HUDEP-2 (cell line): ENCODE data around the gene PLSCR5.

Experiments used
- DNase-seq, 76 experiments: peaks; one replicate each; lab custom pipeline; 2025; ENCODE audit not compliant: unreplicated experiment in 76 of 76; lab: John Stamatoyannopoulos, UW

The PLSCR5 gene

GRCh38 chr3:146544929-146545528 lies 60.1 kb downstream of the PLSCR5 start:
- DNase-seq = no peak

DNA sequence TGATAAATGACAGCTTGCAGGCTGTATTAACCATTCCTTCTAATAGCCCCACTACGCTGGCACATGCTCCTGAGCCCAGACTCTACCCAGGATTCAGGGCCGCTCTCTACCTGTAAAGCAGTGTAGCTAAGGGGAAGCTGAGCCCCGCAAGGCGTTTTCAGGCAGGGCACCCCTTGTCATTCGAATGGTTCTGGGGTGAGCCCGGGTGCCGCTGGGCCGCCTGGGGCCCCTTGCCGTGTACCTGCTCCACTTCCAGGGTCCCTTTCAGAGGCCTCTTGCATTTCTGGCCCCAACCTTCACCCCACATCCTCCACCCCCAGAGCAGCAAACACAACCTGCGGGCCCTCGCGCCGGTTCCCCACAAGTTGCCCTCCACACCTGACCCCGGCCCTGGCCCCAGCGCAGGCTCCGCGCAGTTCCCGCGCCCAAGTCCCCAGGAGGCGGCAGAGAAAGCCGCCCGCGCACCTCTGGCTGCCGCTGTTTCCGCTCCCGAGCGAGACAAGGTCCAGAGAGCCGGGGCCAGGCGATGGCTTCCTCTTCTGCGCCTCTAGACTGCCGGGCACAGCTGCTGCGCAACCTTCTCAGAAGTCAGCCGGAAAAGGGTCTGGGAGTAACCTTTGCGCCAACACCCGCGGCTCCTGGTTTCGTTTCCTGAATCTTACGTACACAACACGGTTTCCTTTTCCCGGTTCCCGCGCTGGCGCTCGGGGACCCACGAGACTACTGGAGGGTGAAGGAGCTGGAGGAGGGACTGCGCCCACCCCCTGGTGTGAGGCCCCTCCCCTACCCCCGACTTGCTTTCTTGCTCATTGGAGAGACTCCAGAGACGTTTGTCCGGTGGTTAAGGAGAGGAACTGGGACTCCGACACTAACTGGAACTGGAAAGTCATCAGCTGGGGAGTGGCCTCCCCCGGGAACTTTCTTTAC lies 60.9 kb downstream of the PLSCR5 start, which contains the start of gene PLSCR1:
TSS of gene PLSCR1 (minus strand) at position 606 of the 927 bp plus-strand sequence. CDS start 8,055 bp downstream, outside the sequence.
- DNase-seq = peak in 75 of 76 experiments; percentile 9 to 85 (median 73)

- peak in 26 of 76 experiments; percentile 2 to 71 (median 22) for DNase-seq
Measured at GRCh38 chr3:146543461-146544001, 61.6 kb downstream of the PLSCR5 start.

DNA sequence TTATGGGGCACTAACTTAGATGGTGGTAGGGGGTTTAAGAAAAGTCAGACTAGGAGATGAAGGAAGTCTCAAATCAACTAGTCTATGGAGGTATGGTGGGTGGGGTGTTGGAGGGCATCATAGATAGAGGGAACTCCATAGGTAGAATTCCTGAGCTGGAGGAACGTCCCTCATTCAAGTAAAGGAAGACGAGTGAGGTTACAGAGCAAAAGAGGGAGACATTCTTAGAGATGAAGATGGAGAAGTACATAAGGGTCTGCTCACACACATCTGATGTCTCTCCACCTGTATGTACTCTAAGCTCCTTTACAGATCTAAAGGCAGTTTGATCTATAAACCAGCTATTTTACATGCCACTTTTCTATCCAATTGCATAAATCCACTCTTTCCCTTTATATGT lies 62.2 kb downstream of the PLSCR5 start:
- DNase-seq = no peak

- no peak for DNase-seq
Measured at GRCh38 chr3:146542179-146542578, 63.0 kb downstream of the PLSCR5 start.

- DNase-seq = no peak
Measured at GRCh38 chr3:146540978-146541377, 64.2 kb downstream of the PLSCR5 start.

- DNase-seq = no peak
Measured at GRCh38 chr3:146540236-146540635, 64.9 kb downstream of the PLSCR5 start.

DNA sequence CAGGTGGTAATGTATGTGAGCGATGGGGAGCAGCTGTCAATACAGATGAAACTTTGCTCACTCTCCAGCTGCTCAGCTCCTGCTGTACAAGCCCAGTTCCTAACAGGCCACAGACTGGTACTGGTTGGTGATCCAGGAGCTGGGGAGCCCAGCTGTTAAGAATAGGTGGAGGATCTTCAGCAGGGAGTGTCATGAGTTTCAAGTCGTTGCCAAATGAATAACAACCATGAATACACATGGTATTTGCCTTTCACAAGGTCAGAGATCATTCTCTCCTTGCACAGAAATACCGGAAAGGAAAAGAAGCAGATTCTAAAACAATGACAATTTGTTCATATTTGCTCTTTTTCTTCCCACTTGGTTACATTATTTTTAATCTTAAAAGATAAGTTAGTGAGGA lies 65.8 kb downstream of the PLSCR5 start:
- no peak for DNase-seq

GRCh38 chr3:146537603-146538002 lies 67.5 kb downstream of the PLSCR5 start:
- DNase-seq = no peak

DNA sequence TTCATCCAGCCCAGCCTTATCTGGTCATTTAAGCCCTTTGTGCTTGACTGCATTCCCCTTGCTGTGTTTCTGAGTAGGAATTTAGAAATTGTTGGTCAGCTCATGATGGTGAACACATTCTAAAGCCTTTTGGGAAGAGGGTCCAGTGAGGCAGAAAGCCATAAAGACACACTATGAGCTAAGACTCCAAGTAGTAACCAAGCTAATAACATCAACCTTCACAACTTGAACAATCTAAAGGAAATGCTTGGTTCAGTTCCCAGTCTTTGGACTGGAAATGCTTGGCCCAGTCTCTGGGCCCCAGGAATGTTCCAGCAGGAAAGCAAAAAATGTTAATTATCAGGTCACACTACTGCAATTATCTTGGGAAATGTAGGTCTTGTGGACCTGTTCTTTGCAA lies 68.5 kb downstream of the PLSCR5 start:
- no peak for DNase-seq
